ENCODE measurements around the gene CTXND1. TPM values are rescaled to one million over a fixed set of nuclear protein-coding genes. Genes with fewer than 3 reads are reported as not detected.

CTXND1 gene
- total and polyA plus RNA-seq, 2 of the 8 experiments (the other 6 are each of a cell fraction or from before 2014, with no cell fraction given) = 0.03 TPM; not detected in 1

GRCh38 chr15:80275961-80276360 lies 23.9 kb upstream of the CTXND1 start:
- H2AK5ac ChIP-seq (ENCODE audit: low read depth, low read length) = no peak overlapping the region
- no peaks in the 10 kb centered on the region for H3K79me1 ChIP-seq (ENCODE audit: low read depth, low read length)
- H3K23ac ChIP-seq (ENCODE audit: insufficient read length) = no peak overlapping the region
- 90% methylated on average over 3 of the region's 3 CpGs; no CpG with 5 or more reads in 1 of the 2 experiments for WGBS, 2 experiments (ENCODE audit: extremely low coverage in 1 of 2, insufficient coverage in 1 of 2, insufficient read length in 1 of 2, insufficient replicate concordance in 2 of 2, low coverage in 1 of 2, low lambda C conversion rate in 2 of 2, missing lambda C conversion rate in 1 of 2)
- no peak for TF ChIP-seq TAF7 (optimal IDR thresholded peaks at IDR 0.05; ENCODE audit: borderline replicate concordance, low read depth, low read length)
- no peak for TF ChIP-seq RXRA (IDR thresholded peaks at IDR 0.05; ENCODE audit: insufficient read depth, low read depth, low read length)
- TF ChIP-seq TCF12 (IDR thresholded peaks at IDR 0.05; ENCODE audit: low read depth, low read length) = no peak
- no peak for TF ChIP-seq TEAD4 (IDR thresholded peaks at IDR 0.05; ENCODE audit: low read depth, low read length)
- TF ChIP-seq CHD1 (IDR thresholded peaks at IDR 0.05; ENCODE audit: low read depth, low read length) = no peak
- no peak for TF ChIP-seq RNF2 (IDR thresholded peaks at IDR 0.05; ENCODE audit: borderline replicate concordance, low read depth, low read length, missing control alignments, poor library complexity, severe bottlenecking)
- no peak for TF ChIP-seq NRF1 (IDR thresholded peaks at IDR 0.05; ENCODE audit: low read depth, low read length)
- CTCF ChIA-PET (ENCODE audit: partially characterized antibody) = interaction anchor here (0.7 to 1.6 kb wide), 4 partner anchors 33 to 90 kb away, joined by 3 to 5 read pairs (median 4); no protein-coding TSS in a partner anchor
- no peak overlapping the region for H3K18ac ChIP-seq (ENCODE audit: extremely low read depth, low read length)
- POLR2A ChIA-PET (ENCODE audit: partially characterized antibody) = no interaction called here
- no peaks in the 10 kb centered on the region for H3K23me2 ChIP-seq (ENCODE audit: low read depth, low read length)
- no peak overlapping the region for H2BK5ac ChIP-seq (ENCODE audit: low read depth, low read length)
- no peak overlapping the region for H4K5ac ChIP-seq (ENCODE audit: insufficient read length, low read depth, low read length)
- no peak overlapping the region for H2BK12ac ChIP-seq (ENCODE audit: low read depth, low read length)
- no peaks in the 10 kb centered on the region for H4K20me1 ChIP-seq (replicated peaks in 1 of 2; ENCODE audit: control insufficient read depth in 1 of 2, insufficient read depth in 2 of 2, low read length in 2 of 2)
- H3K4me1 ChIP-seq (replicated peaks in 1 of 4; ENCODE audit: control insufficient read depth in 3 of 4, insufficient read depth in 4 of 4, low read length in 3 of 4) = no peaks in the 10 kb centered on the region
- no peak overlapping the region for H2BK15ac ChIP-seq (ENCODE audit: low read length)
- H4K8ac ChIP-seq (ENCODE audit: extremely low read depth, insufficient read depth, low read length) = no peak overlapping the region
- DNase-seq (ENCODE audit: low read depth in 1 of 2, low spot score in 2 of 2) (no peak), FAIRE-seq (no peak)
- no peaks in the 10 kb centered on the region for H3K9me3 ChIP-seq (ENCODE audit: insufficient read depth in 2 of 2, low read depth in 1 of 2, low read length in 1 of 2)
- no peak overlapping the region for H3K14ac ChIP-seq (ENCODE audit: insufficient read length)
- no peak overlapping the region for H2BK20ac ChIP-seq (ENCODE audit: low read length)
- no peak overlapping the region for H3K4ac ChIP-seq (replicated peaks; ENCODE audit: insufficient read length, low read depth, low read length)
- no peak overlapping the region for H2BK120ac ChIP-seq (replicated peaks; ENCODE audit: low read depth, low read length)
- no peaks in the 10 kb centered on the region for H3K79me2 ChIP-seq (ENCODE audit: control insufficient read depth in 1 of 2, insufficient read depth in 2 of 2, low read length in 2 of 2)
- no peak overlapping the region for H3K9ac ChIP-seq (replicated peaks in 1 of 4; ENCODE audit: extremely low read depth in 1 of 4, low read depth in 3 of 4, low read length in 3 of 4)
- H3K4me2 ChIP-seq (ENCODE audit: insufficient read depth in 1 of 2, low read depth in 2 of 2, low read length in 2 of 2) = no peak overlapping the region
- no peaks in the 10 kb centered on the region for H3K36me3 ChIP-seq (ENCODE audit: control insufficient read depth in 2 of 4, insufficient read depth in 4 of 4, low read length in 3 of 4)
- no peaks in the 10 kb centered on the region for H3K27me3 ChIP-seq (replicated peaks in 1 of 4; ENCODE audit: control insufficient read depth in 3 of 4, extremely low read depth in 1 of 4, insufficient read depth in 3 of 4, low read length in 3 of 4)
- no peak overlapping the region for H3K56ac ChIP-seq (replicated peaks; ENCODE audit: insufficient read length, low read depth, low read length)
- H2AFZ ChIP-seq (ENCODE audit: low read length) = no peak overlapping the region
- H3K27ac ChIP-seq (ENCODE audit: low read depth, low read length) = no peak overlapping the region
- H3K4me3 ChIP-seq (ENCODE audit: extremely low read depth in 1 of 4, insufficient read depth in 2 of 4, low read depth in 3 of 4, low read length in 4 of 4) = no peak overlapping the region
- H4K91ac ChIP-seq (replicated peaks; ENCODE audit: insufficient read length, low read length) = no peak overlapping the region

Measured in H1 (cell line).